DOHH2 (cell line): ENCODE results near the gene DESI1.

ENCODE experiments used
- H3F3A ChIP-seq: fragments of 200-600 bp; sonication (generic), shearing (Covaris generic); 2 replicates; pipeline ENCODE4 v1.6.0; 2016; ENCODE audit warnings: antibody characterized with exemption, mild to moderate bottlenecking; ENCODE audit not compliant: control insufficient read depth, insufficient read depth
- H3K27ac ChIP-seq: fragments of 200-600 bp; sonication (generic); 2 replicates; pipeline ENCODE4 v1.5.1; 2014; ENCODE audit warnings: low read depth, mild to moderate bottlenecking, low read length, moderate library complexity
- H3K27me3 ChIP-seq: fragments of 200-600 bp; sonication (generic); 2 replicates; pipeline ENCODE4 v1.6.1; 2014; ENCODE audit warnings: mild to moderate bottlenecking, low read length, mixed read lengths; ENCODE audit not compliant: control insufficient read depth
- H3K36me3 ChIP-seq: fragments of 200-600 bp; sonication (generic); 2 replicates; pipeline ENCODE4 v1.6.1; 2014; ENCODE audit warnings: mild to moderate bottlenecking, low read length, moderate library complexity, mixed read lengths; ENCODE audit not compliant: control insufficient read depth
- H3K4me1 ChIP-seq: fragments of 200-600 bp; sonication (generic); 2 replicates; pipeline ENCODE4 v1.6.1; 2014; ENCODE audit warnings: mild to moderate bottlenecking, low read length, mixed read lengths; ENCODE audit not compliant: control insufficient read depth
- H3K4me2 ChIP-seq: fragments of 200-600 bp; sonication (generic); 2 replicates; pipeline ENCODE4 v1.6.0; 2014; ENCODE audit warnings: mild to moderate bottlenecking, low read length, moderate library complexity
- H3K4me3 ChIP-seq: fragments of 200-600 bp; sonication (generic); 2 replicates; pipeline ENCODE4 v1.5.1; 2014; ENCODE audit warnings: mild to moderate bottlenecking, low read length, mixed read lengths
- H3K79me2 ChIP-seq: fragments of 200-600 bp; sonication (generic); 2 replicates; pipeline ENCODE4 v1.6.1; 2014; ENCODE audit warnings: mild to moderate bottlenecking, low read length, mixed read lengths; ENCODE audit not compliant: control insufficient read depth
- H3K9me2 ChIP-seq: fragments of 200-600 bp; sonication (generic); replicated peaks from 2 replicates; pipeline ENCODE4 v1.6.1; 2014; ENCODE audit warnings: mild to moderate bottlenecking, low read length, mixed read lengths; ENCODE audit not compliant: control insufficient read depth
- H3K9me3 ChIP-seq: fragments of 200-600 bp; sonication (generic); 2 replicates; pipeline ENCODE4 v1.6.1; 2014; ENCODE audit warnings: antibody characterized with exemption, low read length, mixed read lengths; ENCODE audit not compliant: control insufficient read depth, insufficient read depth
- H4K20me1 ChIP-seq: fragments of 200-600 bp; sonication (generic); 2 replicates; pipeline ENCODE4 v1.6.0; 2014; ENCODE audit warnings: low read depth, mild to moderate bottlenecking, antibody characterized with exemption, low read length, moderate library complexity; ENCODE audit not compliant: control insufficient read depth, insufficient read depth
- CTCF ChIP-seq: fragments of 200-600 bp; sonication (generic); IDR thresholded peaks from one replicate; pipeline ENCODE4 v1.5.1; 2014; ENCODE audit warnings: antibody characterized with exemption, mild to moderate bottlenecking, low read depth, low read length; ENCODE audit not compliant: poor library complexity, severe bottlenecking
- EZH2phosphoT487 ChIP-seq: fragments of 200-600 bp; sonication (generic); IDR thresholded peaks from 2 replicates; pipeline ENCODE4 v1.6.1; 2017; ENCODE audit warnings: borderline replicate concordance, mild to moderate bottlenecking, antibody characterized with exemption, low read length, moderate library complexity, mixed read lengths

The DESI1 gene

DNA sequence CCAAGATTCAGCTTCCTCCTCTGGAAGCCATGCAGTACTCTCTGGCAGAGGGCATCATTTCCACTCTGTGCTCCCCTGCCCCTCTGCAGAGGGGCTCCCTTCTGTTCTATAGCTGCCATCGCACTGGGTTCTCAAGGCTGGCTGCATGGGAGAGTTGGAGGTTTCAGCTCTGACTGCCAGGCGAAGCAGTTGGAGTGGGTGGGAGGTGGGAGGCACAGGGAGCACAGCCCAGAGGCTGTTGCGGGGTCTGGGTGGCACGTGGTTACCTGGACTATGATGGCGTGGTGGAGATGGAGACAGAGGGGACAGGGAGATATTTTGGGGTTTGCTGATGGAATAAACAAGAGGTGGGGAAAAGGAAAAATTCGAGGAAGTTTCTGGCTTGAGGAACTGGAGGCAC, 36.0 kb downstream of the DESI1 start:
- no peak overlapping the region for H3K4me3 ChIP-seq
- no peak for TF ChIP-seq EZH2phosphoT487
- H3K9me3 ChIP-seq = no peaks in the 10 kb centered on the region
- no peaks in the 10 kb centered on the region for H3K9me2 ChIP-seq
- no peaks in the 10 kb centered on the region for H4K20me1 ChIP-seq
- peaks cover 3% of the 10 kb centered on the region; the same call in 1 of the 2 replicates for H3K36me3 ChIP-seq
- H3K4me1 ChIP-seq = peaks cover 9% of the 10 kb centered on the region
- H3K27me3 ChIP-seq = no peaks in the 10 kb centered on the region
- H3K27ac ChIP-seq = no peak overlapping the region
- no peaks in the 10 kb centered on the region for H3F3A ChIP-seq
- H3K79me2 ChIP-seq = peaks cover 6% of the 10 kb centered on the region
- H3K4me2 ChIP-seq = no peak overlapping the region

DNA sequence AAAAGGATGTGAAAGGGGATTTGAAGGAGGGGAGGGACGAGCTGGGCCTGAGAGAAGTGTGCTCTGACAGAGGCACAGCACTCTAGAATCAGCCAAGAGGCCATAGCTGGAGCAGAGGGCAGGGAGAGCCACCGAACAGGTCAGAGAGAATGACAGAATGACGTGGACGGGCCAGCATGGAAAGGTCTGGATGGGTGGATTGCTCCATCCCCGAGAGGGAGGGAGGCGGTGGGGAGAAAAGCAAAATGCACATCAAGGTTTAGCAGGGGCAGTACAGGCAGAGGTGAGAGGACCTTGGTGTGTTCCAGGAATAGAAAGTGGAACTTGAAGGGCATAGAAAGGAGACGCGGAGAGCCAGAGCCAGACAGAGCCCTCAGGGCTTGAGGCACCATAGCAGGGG, 38.1 kb downstream of the DESI1 start:
- Histone ChIP-seq H3K79me2 (no peaks in the 10 kb centered on the region), H3K27me3 (no peaks in the 10 kb centered on the region), H3F3A (no peaks in the 10 kb centered on the region), H3K36me3 (no peaks in the 10 kb centered on the region), H3K4me2 (no peak overlapping the region), H4K20me1 (no peaks in the 10 kb centered on the region), H3K9me3 (no peaks in the 10 kb centered on the region), H3K9me2 (no peaks in the 10 kb centered on the region), H3K27ac (no peak overlapping the region), H3K4me3 (no peak overlapping the region), H3K4me1 (no peaks in the 10 kb centered on the region)
- TF ChIP-seq EZH2phosphoT487 (no peak), CTCF (no peak)

GRCh38 chr22:41579997-41580355, 40.9 kb downstream of the DESI1 start:
- Histone ChIP-seq H3K4me2 (no peak overlapping the region), H3K79me2 (no peaks in the 10 kb centered on the region), H3K4me1 (no peaks in the 10 kb centered on the region), H3K4me3 (no peak overlapping the region), H3K9me3 (no peaks in the 10 kb centered on the region), H3F3A (no peaks in the 10 kb centered on the region), H3K36me3 (no peaks in the 10 kb centered on the region), H3K9me2 (no peaks in the 10 kb centered on the region), H3K27me3 (no peaks in the 10 kb centered on the region), H3K27ac (no peak overlapping the region), H4K20me1 (no peaks in the 10 kb centered on the region)
- TF ChIP-seq CTCF (no peak), EZH2phosphoT487 (no peak)

DNA sequence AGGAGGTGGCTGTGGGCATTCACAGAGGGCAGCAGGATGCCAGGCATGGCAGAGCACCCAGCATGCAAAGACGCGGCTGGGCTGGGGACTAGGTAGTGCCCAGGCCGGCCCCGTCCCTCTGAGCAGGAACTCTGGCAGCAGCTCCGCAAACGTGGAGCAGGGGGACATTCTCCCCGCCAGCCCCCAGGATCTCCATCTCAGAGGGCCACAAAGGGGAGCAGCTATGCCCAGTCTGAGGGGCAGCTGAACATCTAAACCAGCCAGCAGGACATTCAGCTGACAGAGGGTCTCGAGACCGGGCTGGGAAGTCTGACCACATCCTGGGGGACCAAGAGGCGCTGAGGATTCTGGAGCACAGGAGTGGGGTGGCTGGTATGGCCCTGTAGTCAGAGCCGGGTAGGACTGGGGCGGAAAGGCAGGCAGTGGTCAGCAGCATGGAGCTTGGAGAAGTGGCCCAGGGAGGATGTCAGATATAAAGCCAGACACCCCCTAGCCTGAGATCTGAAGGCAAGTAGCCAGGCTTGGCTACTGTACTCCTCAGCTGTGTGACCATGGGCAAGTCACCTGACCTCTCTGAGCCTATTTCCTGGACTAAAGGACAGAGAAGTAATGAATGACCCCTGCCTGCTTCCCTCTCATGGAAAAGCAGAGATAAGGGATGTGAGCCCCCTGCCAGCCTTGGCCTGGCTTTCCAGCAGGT, 41.4 kb downstream of the DESI1 start:
- Histone ChIP-seq H3K9me2 (no peaks in the 10 kb centered on the region), H3K9me3 (no peaks in the 10 kb centered on the region), H3K27me3 (no peaks in the 10 kb centered on the region), H3K4me2 (no peak overlapping the region), H3K36me3 (no peaks in the 10 kb centered on the region), H3K79me2 (no peaks in the 10 kb centered on the region), H3K4me1 (no peaks in the 10 kb centered on the region), H3F3A (no peaks in the 10 kb centered on the region), H4K20me1 (no peaks in the 10 kb centered on the region), H3K27ac (no peak overlapping the region), H3K4me3 (no peak overlapping the region)
- no peak for TF ChIP-seq EZH2phosphoT487
- TF ChIP-seq CTCF = no peak
